HG02623 (cell line): ENCODE results near the gene ANKRD13B.
A peak's percentile ranks its signal among the peaks of the same experiment; 100 is the strongest.

ENCODE experiments used
- ATAC-seq: cut with Tn5 transposase; IDR thresholded peaks from one replicate; pipeline ENCODE4 v1.9.1; 2021; ENCODE audit warnings: moderate library complexity; ENCODE audit not compliant: unreplicated experiment

Gene ANKRD13B

DNA sequence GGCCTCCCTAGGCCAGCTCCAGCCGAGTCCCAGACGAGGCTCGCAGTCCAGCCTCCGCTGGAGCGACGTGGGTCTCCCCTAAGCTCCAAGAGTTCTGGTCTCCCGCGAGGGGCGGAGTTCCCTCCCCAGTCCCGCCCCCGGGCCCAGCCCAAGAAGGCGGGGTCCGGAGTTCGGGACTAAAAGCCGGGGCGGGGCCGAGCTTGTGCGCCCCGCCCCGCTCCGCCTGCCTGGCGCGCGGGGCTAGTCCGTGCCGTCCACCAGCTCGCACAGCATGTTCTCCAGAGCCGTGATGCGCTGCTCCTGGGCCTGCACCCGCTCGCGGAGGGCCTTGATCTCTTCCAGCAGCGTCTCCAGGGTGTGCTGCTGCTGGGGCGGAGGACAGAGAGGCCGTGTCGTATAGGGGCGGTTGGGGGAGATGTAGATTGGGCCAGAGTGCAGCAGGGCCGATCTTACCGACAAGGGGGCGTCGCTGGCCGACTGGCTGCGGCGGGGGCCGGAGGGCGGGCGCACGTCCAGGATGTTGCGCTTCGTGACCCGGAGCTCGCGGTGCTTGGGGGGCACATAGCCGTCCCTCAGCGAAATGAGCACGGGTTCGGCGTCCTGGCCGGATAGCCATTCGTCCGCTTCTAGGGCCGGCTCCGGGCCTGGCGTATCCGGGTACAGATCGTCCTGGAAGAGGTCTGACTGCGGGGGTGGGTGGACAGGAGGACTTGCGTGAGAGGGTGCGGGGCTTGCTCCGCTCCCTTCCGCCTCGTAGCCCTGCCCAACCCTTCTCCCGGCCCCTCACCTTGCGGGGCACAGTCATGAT, 22.8 kb downstream of the ANKRD13B start:
- peak; percentile 58 for ATAC-seq

DNA sequence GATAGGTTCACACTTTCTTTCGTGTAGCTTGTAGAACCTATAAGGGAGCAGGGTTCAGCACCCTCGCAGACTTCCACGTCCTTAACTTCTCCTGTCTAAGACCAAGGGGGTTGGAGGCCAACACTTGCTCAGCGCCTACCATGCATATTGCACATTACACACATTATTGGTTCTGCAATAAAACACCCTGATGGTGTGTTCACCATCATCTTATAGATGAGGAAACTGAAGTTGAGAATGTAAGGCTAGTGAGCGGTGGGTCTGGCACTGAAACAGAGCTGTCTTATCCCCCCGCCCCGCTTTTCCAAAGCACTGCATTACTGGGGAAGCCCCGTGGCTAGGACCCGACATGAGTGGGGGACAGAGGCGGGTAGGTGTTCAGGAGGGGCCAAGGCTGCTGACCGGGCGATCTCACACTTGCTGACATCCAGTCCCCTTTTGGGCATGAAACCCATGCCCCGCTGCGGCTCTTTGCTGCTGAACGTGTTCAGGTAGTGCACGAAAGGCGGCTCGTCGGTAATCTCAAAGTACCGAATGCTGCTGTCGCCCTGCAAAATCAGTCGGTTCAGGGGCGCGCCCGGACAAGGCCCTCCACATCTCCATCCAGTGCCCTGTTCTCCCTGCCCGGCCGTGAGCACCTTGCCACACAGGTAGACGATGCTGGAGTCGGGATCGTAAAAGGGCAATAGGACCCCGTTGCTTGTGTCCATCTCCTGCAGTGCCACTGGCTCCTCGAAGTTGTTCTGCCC, 23.5 kb downstream of the ANKRD13B start:
- ATAC-seq = no peak

DNA sequence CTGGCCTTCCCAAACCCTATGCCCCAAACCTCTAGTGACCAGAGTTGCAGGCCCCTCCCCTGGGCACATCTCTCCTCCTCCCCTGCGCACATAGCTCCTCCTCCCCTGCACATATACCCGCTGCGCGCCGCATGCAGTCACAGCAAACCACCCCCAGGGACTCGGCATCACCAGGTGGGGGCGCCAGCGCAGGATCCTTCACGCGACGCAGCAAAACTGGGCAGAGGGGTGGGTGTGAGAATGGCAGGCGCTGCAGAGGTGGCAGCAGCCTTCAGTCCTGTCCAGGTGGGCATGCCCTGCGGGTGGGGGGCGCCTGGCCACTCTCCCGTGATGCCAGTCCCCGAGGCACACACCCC, 24.2 kb downstream of the ANKRD13B start:
- ATAC-seq = peak; percentile 35

DNA sequence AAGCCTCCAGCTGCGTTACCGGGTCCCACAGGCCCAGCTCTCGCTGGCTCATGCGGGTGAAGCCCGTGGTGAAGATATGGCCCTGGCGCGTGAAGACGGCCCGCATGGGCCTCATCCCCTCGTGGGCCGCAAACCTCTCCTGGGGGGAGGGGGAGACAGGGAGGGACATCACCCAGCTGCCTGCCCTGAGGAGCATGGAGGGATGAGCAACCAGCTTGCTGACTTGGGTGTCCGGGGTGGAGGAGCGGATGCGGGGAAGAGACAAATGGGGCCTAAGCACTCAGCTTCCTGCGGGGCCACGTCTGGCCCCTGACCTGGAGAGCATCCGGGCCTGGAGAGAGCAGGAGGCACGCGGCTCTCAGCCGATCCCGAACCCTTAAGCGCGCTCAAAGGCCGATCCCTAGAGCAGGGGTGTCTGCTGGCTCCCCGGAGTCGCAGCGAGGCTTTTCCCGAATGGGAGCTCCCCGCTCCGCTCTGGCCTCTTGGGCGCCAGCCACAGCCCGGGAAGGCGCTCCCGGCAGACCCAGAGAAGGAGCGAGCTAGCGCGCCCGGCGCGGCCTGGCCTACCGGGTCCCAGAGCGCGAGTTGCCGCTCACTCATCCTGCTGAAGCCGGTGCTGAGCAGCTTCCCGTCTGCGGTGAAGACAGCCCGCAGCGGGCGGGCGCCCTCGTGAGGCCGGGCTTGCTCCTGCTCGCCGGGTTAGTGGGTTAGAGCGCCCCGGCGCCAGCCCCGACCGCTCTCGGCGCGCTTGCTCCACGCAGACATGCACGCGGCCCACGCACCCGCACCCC, 24.7 kb downstream of the ANKRD13B start:
- no peak for ATAC-seq

DNA sequence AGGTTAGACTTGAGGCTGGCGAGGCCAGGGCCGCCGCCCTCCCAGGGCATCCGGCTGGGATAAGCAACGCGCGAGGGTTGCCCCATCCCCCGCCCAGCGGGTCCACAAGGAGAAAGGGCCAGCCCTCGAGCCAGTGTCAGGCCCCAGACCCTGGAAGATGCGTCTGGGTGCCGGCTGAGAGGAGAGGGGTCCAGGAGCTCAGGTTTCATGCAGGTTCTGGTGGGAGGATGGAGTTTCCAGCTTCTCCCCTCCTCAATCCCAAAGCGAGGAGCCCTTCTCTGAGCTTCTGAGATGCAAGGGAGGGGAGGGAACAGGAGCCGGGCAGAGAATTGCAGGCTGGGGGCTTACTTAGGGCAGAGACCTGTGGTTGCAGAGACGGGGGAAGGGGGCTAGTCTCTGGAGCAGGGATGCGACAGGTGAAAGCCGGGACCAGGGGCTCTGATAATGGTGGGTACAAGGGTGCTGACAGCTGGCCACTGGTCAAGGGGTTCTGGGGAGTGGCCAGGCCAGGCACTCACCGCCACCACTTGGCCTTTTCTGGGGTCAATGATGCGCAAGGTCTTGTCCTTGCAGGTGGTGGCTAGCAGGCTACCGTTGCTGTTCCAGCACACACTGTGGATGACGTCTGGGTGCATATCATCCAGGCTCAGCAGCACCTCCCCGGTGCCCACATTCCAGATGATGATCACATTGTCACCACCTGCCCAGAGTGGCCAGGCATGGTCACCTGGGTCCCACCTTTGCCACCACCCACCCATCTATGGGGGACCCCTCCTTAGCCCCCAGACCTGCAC, 25.5 kb downstream of the ANKRD13B start:
- no peak for ATAC-seq

DNA sequence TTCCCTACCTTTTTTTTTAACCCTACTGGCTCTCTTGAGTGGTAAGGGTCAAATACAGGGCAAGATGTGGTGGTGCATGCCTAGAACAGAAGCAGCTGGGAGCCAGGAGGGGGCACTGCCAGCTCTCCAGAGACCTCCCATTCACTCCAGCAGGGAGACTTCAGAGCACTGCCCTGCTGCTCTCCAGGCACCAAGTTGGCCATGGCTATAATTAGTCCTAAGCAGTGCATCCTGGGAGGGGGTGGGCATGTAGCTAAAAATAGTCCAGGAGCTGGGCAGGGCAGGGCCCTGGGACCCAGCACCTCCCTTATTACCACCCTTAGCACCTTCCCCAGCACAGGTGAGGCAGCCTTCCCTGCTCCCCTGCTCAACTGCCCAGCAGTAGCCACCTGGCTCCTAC, 26.3 kb downstream of the ANKRD13B start:
- no peak for ATAC-seq

DNA sequence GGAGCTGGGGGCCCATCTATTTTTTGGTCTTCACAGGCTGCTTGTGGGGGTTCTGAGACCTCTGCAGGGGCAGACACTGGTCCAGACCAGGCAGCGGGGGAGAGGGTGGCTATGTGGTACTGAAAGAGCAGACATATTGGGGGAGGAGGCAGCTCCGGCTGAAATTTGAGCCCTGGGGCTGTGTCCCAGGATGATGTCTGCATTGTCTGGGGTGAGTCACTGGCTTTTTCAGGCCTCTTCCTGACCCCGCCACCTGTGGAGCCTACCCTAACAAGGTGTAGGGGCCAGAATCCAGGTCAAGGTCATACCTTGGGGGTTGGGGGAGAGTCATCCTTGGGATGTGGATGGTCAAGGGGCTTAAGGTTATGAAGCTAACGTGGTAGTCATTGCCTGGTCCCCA, 27.3 kb downstream of the ANKRD13B start:
- ATAC-seq = no peak

DNA sequence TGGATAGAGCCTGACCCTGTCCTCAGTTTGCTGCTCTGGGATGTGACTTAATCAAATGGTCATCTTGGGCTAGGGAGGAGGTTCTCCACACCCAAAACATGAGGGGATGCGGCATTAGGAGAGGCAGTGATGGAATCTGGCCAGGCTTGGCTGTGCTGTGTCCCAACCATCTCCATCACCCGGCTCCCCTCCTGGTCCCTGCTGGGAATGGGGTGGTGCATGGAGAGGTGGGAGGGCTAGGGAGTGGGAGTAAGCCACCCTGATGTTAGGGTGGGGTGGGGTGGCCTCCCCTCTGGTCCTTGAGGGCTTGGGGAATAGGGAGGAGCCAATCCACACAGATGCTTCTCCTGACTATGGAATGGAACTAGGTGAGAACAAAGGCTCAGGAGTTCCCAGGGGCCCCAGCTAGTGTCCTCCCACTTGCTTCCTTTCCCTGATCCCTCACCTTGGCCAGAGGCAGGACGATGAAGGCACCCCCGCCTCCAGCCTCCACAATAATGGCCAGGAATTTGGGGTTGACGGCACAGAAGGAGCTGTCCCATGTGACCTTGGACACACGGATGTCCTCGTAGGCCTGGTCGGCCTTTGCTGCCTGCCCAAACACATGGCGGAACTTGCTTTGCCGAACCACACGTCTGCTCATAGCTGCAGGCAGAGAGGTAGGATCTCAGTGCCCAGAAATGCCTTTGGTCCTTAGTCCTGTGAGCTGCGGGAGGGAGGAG, 28.0 kb downstream of the ANKRD13B start:
- ATAC-seq = no peak

DNA sequence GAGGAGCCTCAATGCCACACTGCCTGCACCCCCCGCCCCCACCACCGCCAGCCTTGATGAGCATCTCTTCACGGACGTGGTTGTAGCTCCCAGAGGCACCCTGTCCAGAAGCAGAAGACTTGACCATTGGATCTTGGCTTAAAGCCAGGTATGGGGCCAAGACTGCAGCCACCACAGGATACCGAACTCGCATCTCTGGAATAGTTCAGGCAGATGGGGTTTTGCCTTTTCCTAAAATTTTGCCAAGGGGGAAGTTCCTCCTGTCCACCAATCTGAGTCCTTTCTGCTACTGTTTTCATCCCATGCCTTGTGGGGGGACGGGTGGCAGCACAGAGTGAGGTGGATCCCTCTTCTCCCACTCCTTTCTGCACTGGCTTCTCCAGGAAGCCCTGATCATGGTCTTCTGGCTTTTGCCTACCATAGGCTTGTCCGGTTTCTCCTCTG, 28.8 kb downstream of the ANKRD13B start:
- no peak for ATAC-seq

DNA sequence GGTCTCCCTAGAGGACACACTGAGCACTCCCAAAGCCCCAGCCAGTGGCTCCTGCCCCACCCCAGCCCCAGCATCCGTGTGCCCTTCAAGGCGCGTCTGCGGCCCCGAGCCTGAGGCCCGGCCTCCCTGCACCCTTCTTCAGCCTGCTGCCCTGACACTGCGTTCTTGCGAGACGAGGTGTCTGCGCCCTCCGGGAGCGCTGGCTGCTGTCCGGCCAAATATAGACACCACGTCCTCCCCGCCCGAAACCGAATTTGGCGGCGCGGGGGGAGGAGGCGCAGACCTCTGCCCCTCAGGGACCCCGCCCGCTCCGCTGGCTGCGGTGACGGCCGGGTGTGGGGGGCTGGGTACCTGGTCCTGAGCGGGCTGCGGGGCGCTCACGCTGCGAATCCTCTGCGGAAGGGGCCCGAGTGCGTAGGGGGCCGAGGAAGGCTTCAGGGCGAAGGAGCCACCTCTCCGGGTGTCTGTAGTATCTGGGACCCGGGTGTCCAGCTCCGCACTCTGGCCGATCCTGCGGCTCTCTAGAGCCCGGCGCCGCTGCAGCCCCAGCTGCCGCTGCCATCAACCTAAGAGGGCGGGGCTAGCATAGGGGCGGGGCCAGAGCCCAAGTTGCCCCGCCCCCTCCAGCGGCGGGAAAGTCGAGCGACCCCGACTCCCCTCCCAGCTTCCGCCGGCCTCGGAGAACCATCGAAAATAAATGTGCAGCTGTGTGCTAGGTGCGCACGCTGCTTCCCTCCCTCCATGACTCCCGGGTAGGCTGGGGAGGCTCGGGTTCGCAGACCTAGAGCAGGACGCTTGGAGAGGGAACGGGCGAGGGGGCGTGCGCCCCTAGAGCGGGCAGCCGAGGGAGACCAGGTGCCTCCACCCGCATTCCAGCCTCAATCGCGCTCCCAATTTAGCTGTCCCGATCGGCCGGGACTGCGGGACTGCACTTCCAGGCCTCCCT, 29.7 kb downstream of the ANKRD13B start, which contains the start of gene CORO6:
Gene CORO6 (minus strand): TSS at position 576 of the 946 bp plus-strand sequence. CDS start 1,491 bp downstream, outside the sequence.
- peak; percentile 46 for ATAC-seq

DNA sequence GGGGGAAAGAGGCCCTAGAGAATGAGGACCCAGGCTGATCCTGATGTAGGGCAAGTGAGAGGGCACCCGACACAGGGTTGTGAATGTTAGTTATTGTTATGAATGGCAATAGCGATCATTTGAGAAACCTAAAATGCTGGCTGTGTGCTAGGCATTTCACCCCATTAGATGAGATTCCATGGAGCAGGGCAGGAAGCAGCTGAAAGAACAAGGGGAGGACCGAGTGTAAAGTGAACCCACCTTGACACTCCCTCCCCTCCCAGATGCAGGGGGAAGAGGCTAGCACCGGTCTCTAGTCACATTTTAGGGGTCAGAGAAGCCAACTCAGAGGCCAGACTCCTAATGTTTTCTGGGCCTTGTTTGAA, 30.3 kb downstream of the ANKRD13B start:
- no peak for ATAC-seq

DNA sequence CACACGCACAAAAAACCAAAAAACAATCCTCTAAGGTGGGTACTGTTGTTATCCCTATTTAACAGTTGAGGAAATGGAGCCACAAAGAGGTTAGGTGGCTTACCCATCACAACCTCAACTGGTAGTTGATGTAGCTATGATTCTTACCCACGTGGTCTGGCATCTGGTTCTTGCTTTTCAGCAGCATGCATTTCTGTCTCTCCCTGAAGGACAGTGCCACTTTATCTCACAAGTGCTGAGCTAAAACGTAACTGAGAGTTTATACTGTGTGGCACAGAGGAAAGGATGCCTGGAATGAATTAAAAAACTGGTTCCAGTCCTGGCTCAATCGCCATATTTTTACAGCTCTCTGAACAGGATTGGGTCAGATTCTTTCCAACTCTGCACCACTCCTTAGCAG, 31.7 kb downstream of the ANKRD13B start:
- no peak for ATAC-seq

DNA sequence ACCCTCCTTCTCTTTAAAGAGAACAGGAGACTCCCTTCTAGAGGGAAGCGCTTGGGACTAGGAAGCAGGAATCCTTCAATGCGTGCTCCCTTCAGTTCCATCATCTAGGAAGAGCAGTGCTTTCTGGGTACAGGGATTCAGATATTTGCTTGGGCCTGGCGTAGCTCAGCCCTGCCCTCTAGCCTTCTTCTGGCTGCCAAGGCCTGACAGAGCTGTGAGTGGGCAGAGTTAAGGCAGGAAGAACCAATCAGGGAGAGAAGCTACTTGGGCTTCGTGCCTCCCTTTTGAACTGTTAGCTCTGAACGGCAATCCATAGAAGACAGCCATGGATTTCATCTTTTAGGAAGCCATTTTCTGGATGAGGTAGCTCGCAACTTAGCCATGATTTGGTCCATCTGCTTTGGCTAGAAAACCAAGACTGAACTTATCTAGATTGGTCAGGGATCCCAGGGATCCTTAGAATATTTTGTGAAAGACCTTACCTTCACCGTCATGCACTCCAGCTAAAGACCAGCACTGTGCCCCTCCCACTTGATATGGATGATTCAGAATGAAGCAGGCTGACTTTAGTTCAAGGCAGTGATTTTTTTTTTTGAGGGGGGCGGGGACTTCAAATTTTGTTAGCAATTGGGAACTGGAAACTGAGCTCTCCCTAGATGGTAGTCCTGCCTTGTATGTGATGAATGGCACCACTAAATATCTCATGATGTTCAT, 32.3 kb downstream of the ANKRD13B start:
- no peak for ATAC-seq

DNA sequence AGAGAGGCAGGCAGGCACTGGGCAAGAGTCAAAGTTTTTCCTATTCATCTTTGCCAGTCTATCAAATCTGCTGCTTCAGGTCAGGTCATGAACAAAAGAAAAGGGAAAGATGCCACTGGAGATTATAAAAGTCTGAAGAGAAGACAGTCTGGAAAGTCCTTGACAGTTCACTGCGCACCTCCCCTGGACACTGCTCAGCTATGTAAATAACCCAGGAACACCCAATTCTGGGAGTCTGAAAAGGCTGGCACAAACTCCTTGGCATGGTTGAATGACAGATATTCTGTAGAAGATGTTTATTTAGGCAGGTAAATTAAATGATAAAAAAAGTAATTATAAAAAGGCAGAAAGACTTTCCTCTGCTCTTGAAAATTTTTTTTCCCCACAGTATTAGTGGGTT, 35.0 kb downstream of the ANKRD13B start:
- ATAC-seq = no peak

DNA sequence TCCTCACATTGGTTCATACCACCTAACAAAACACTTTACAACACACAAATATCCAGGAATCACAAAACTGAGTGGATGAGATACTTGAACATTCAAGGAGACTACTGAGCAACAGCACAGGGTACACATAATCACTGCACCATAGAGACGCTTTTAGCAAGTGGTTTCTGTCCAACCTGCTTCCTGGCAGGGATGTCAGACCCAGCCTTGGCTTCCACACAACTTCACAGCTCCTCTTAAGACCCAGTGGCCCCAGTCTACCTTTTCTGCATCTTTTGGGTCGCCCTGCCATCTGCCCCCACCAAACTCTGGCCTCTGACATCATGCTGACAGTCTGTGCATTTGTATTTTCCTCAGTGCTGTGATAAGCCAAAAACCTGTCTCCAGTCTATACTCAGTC, 35.7 kb downstream of the ANKRD13B start:
- no peak for ATAC-seq

DNA sequence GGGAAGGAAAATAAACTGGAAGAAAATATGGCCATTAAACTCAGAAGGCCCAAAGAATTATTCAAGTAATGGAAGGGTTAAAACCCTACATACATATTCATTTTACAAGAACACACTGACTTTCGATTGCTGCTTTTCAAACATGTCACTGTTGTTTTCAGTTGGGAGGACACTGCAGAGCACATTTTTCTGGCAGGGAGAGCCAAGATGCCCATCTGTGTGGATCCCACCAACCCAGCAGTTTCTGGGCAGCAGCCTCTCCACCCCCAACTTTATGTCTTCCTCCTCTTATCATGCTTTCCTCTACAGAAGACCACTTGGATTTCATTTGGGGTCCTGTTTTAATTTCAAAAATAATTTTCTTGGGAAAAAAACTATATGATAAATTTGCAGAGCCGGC, 36.9 kb downstream of the ANKRD13B start:
- no peak for ATAC-seq

DNA sequence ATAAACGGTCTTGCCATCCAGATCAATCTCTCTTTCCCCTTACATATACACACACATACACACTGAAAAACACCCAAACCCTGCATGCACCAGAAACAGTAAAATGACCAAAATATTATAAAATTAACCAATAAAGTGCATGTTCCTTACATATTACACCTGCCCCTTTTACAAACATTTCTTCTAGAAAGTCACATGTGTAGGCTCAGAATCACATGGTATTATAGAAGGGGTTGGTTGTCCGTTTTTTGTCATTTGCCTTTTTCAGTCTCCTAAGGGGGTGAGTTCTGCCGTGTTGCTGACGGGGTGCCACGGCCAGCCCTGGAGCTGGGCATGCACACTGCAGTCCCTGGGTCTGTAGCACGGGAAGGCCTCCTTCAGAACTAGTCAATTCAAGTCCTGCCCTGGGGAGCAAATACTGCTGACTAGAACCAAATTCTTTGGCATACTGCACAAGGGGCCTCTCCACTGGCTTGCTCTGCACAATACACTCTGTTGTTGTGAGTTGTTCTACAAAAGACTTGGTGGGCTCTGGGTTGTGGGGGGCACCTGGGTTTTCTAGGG, 37.8 kb downstream of the ANKRD13B start:
- no peak for ATAC-seq

DNA sequence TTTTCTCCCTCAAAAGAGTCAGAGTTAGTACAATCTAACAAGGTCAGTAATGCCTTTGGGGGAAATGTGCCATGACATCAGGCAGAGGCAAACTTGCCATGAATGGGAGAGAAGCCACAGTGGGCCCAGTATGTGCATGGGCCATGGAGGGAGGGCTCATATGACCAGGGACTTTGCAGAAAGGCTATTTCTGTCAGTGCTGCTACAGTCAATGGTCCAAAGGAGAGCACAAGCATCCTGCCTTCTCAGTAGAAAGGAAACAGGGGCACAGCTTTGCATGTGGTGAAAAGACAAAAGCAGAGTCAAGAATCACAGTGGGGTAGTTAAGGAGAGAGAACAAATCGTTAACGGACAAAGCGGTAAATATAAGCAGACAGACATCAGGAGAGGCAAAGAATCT, 41.0 kb downstream of the ANKRD13B start:
- no peak for ATAC-seq
